ENCODE results near the gene RALGAPA1. TPM values are rescaled to one million over a fixed set of nuclear protein-coding genes. Genes with fewer than 3 reads are reported as not detected.

The RALGAPA1 gene
- total and polyA plus RNA-seq, 2 donors (not counting 1 experiment from before 2014, with no cell fraction given), result 17.3 to 94.0 TPM

- no peaks in the 10 kb centered on the region for H3K9me3 ChIP-seq (ENCODE audit: control extremely low read depth in 1 of 3, control insufficient read depth in 2 of 3, insufficient read depth in 1 of 3, low read length in 2 of 3)
- TF ChIP-seq CTCF (IDR thresholded peaks at IDR 0.05) (no peak), EZH2 (IDR thresholded peaks at IDR 0.05; ENCODE audit: borderline replicate concordance, insufficient read depth, low read depth, low read length, poor library complexity, severe bottlenecking) (no peak)
- ChIA-PET POLR2A (no interaction called here), CTCF (no interaction called here)
- no CpG with 5 or more reads among the region's 2 CpGs for WGBS (ENCODE audit: insufficient coverage)
- H3K4me3 Mint-ChIP-seq, result no peak overlapping the region
- ATAC-seq (ENCODE audit: low read depth) (no peak), DNase-seq (no peak)
- H3K27ac ChIP-seq (ENCODE audit: low read length in 2 of 2), result no peak overlapping the region
- peaks cover 6% of the 10 kb centered on the region for H3K4me1 Mint-ChIP-seq
- intact Hi-C loops (cut with micrococcal nuclease), result loop anchor here (10.0 kb wide), 2 partner anchors 122 to 688 kb away; partner anchors contain the start of gene RALGAPA1
- H3K79me2 ChIP-seq (ENCODE audit: control insufficient read depth, insufficient read depth, low read length), result no peaks in the 10 kb centered on the region
- H3K27me3 ChIP-seq (replicated peaks in 1 of 4; ENCODE audit: control extremely low read depth in 1 of 4, control insufficient read depth in 3 of 4, insufficient read depth in 4 of 4, low read length in 3 of 4), result no peaks in the 10 kb centered on the region
- peaks cover 0 to 3% of the 10 kb centered on the region in 2 donors for H3K4me1 ChIP-seq (ENCODE audit: control insufficient read depth in 2 of 2, insufficient read depth in 2 of 2, low read length in 2 of 2)
- H3K9me3 Mint-ChIP-seq (ENCODE audit: insufficient read depth), result no peaks in the 10 kb centered on the region
- H3K4me2 ChIP-seq (replicated peaks; ENCODE audit: low read depth, low read length, poor library complexity, severe bottlenecking), result no peak overlapping the region
- no peak overlapping the region for H3K27ac Mint-ChIP-seq
- H3K9ac ChIP-seq (ENCODE audit: low read length), result no peak overlapping the region
- H3K4me3 ChIP-seq (ENCODE audit: control extremely low read depth in 1 of 5, extremely low read depth in 1 of 5, insufficient read depth in 1 of 5, low read depth in 2 of 5, low read length in 4 of 5), result no peak overlapping the region
- no peak overlapping the region for H2AFZ ChIP-seq (ENCODE audit: insufficient read depth, low read depth, low read length, poor library complexity, severe bottlenecking)
- H3K27me3 Mint-ChIP-seq, result no peaks in the 10 kb centered on the region
- H4K20me1 ChIP-seq (ENCODE audit: control insufficient read depth, insufficient read depth, low read length, poor library complexity, severe bottlenecking), result no peaks in the 10 kb centered on the region
- H3K36me3 ChIP-seq (replicated peaks in 1 of 2; ENCODE audit: control extremely low read depth in 1 of 2, control insufficient read depth in 1 of 2, extremely low read depth in 1 of 2, insufficient read depth in 2 of 2, low read length in 1 of 2), result peaks cover 2 to 28% of the 10 kb centered on the region in 2 experiments
Observed at GRCh38 chr14:35682802-35683201, 126.3 kb downstream of the RALGAPA1 start.

GRCh38 chr14:35678403-35679028 lies 130.6 kb downstream of the RALGAPA1 start:
- Histone ChIP-seq H3K9me3 (ENCODE audit: control extremely low read depth in 1 of 3, control insufficient read depth in 2 of 3, insufficient read depth in 1 of 3, low read length in 2 of 3) (no peaks in the 10 kb centered on the region), H3K4me1 (ENCODE audit: control insufficient read depth in 2 of 2, insufficient read depth in 2 of 2, low read length in 2 of 2) (peaks cover 0 to 3% of the 10 kb centered on the region in 2 donors), H3K27me3 (replicated peaks in 1 of 4; ENCODE audit: control extremely low read depth in 1 of 4, control insufficient read depth in 3 of 4, insufficient read depth in 4 of 4, low read length in 3 of 4) (no peaks in the 10 kb centered on the region), H3K4me3 (ENCODE audit: control extremely low read depth in 1 of 5, extremely low read depth in 1 of 5, insufficient read depth in 1 of 5, low read depth in 2 of 5, low read length in 4 of 5) (no peak overlapping the region), H3K36me3 (replicated peaks in 1 of 2; ENCODE audit: control extremely low read depth in 1 of 2, control insufficient read depth in 1 of 2, extremely low read depth in 1 of 2, insufficient read depth in 2 of 2, low read length in 1 of 2) (peaks cover 2 to 35% of the 10 kb centered on the region in 2 experiments), H4K20me1 (ENCODE audit: control insufficient read depth, insufficient read depth, low read length, poor library complexity, severe bottlenecking) (no peaks in the 10 kb centered on the region), H2AFZ (ENCODE audit: insufficient read depth, low read depth, low read length, poor library complexity, severe bottlenecking) (no peak overlapping the region), H3K9ac (ENCODE audit: low read length) (no peak overlapping the region), H3K4me2 (replicated peaks; ENCODE audit: low read depth, low read length, poor library complexity, severe bottlenecking) (no peak overlapping the region), H3K27ac (ENCODE audit: low read length in 2 of 2) (no peak overlapping the region), H3K79me2 (ENCODE audit: control insufficient read depth, insufficient read depth, low read length) (no peaks in the 10 kb centered on the region)
- no peak overlapping the region for H3K27ac Mint-ChIP-seq
- intact Hi-C loops (cut with micrococcal nuclease), result no loop called here
- WGBS (ENCODE audit: insufficient coverage), result 100% methylated on average over 1 of the region's 1 CpG
- H3K4me1 Mint-ChIP-seq, result no peaks in the 10 kb centered on the region
- ChIA-PET POLR2A (no interaction called here), CTCF (interaction anchor here (1.0 kb wide), 1 partner anchor 10 kb away, joined by 3 read pairs; no protein-coding TSS in a partner anchor)
- TF ChIP-seq CTCF (IDR thresholded peaks at IDR 0.05) (no peak), EZH2 (IDR thresholded peaks at IDR 0.05; ENCODE audit: borderline replicate concordance, insufficient read depth, low read depth, low read length, poor library complexity, severe bottlenecking) (no peak)
- no peak overlapping the region for H3K4me3 Mint-ChIP-seq
- H3K9me3 Mint-ChIP-seq (ENCODE audit: insufficient read depth), result no peaks in the 10 kb centered on the region
- H3K27me3 Mint-ChIP-seq, result no peaks in the 10 kb centered on the region
- DNase-seq (no peak), ATAC-seq (ENCODE audit: low read depth) (no peak)
